ENCODE measurements around the gene MYNN. TPM values are rescaled to one million over a fixed set of nuclear protein-coding genes. Genes with fewer than 3 reads are reported as not detected.
A peak's percentile ranks its signal among the peaks of the same experiment; 100 is the strongest.

The MYNN gene
- total RNA-seq, 1 experiment from 2014 or later: 10.6 TPM

DNA sequence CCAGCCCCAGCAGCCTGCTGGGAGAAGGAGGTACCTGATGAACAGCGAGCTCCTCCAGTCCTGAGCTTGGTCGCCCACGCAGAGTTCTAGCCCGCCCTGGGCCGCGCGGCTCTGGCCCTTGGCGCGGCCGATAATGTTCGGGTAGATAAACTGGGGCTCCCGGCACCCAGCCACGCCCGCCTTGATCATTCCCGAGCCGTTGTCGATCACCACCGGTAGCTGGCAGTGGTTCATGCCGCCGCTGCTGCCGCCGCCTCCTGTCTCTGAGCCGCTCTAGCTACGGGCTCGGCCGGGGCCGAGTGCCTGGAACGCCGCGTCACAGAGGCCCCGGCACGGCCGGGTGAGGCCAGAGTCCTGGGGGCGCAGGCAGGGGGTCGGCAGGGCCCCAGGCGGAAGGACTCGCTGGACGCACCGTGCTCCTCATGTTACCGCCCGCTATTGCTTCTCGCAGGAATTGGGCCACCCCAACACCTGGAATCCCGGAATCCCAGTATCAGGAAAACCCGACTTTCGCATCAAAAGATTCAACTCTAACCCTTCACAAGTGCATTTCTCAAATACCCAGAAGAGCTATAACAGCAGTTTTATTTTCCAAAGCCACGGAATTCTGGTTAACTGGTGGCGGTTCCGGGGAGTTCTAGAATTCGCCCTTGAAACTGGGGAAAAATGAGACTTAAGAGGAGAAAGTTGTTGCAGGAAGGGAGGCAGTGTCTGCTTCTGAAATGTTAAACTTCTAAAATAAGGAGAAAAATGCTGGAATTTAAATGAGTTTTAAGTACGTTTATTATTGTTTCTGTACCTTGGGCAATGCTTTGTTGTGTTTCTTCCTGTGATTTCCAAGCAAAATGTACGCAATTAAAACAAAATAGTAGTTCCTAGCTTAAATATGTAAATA, 3.7 kb upstream of the MYNN start, which contains the start of gene ACTRT3:
TSS of gene ACTRT3 (minus strand) at position 275 of the 895 bp plus-strand sequence. CDS start at position 234, 41 bp downstream.
- CTCF ChIA-PET: no interaction called here
- H3K36me3 Mint-ChIP-seq (ENCODE audit: insufficient read depth, unreplicated experiment): peaks cover 43% of the 10 kb centered on the region
- H3K9me3 Mint-ChIP-seq (ENCODE audit: unreplicated experiment): peaks cover 7% of the 10 kb centered on the region
- DNase-seq: no peak
- BruUV-seq (replicated peaks): no TSS peak
- no peak within 1 kb of the TSS for H3K4me3 ChIP-seq (ENCODE audit: low read depth, low read length)
- H3K27ac Mint-ChIP-seq (ENCODE audit: unreplicated experiment): no peak within 1 kb of the TSS
- TF ChIP-seq, protein P1, sequence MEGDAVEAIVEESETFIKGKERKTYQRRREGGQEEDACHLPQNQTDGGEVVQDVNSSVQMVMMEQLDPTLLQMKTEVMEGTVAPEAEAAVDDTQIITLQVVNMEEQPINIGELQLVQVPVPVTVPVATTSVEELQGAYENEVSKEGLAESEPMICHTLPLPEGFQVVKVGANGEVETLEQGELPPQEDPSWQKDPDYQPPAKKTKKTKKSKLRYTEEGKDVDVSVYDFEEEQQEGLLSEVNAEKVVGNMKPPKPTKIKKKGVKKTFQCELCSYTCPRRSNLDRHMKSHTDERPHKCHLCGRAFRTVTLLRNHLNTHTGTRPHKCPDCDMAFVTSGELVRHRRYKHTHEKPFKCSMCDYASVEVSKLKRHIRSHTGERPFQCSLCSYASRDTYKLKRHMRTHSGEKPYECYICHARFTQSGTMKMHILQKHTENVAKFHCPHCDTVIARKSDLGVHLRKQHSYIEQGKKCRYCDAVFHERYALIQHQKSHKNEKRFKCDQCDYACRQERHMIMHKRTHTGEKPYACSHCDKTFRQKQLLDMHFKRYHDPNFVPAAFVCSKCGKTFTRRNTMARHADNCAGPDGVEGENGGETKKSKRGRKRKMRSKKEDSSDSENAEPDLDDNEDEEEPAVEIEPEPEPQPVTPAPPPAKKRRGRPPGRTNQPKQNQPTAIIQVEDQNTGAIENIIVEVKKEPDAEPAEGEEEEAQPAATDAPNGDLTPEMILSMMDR (IDR thresholded peaks at IDR 0.05; ENCODE audit: insufficient read depth in 1 of 2, low read depth in 1 of 2, low read length in 1 of 2, severe bottlenecking in 1 of 2, unreplicated experiment in 1 of 2): no peak
- no peaks in the 10 kb centered on the region for H3K4me1 Mint-ChIP-seq (ENCODE audit: low read depth, unreplicated experiment)
- no peaks in the 10 kb centered on the region for H3K27me3 ChIP-seq (replicated peaks; ENCODE audit: control insufficient read depth, insufficient read depth, low read length)
- H3K4me1 ChIP-seq: no peaks in the 10 kb centered on the region
- H3K27me3 Mint-ChIP-seq (ENCODE audit: insufficient read depth, unreplicated experiment): no peaks in the 10 kb centered on the region
- POLR2A ChIA-PET: no interaction called here
- no peaks in the 10 kb centered on the region for H3K36me3 ChIP-seq (ENCODE audit: control insufficient read depth, insufficient read depth, low read length)
- peak within 1 kb of the TSS; percentile 24 for H3K4me3 Mint-ChIP-seq (ENCODE audit: unreplicated experiment)
- intact Hi-C loops (cut with micrococcal nuclease; ENCODE audit: unreplicated experiment): no loop called here
- no peaks in the 10 kb centered on the region for H3K9me3 ChIP-seq

- CTCF ChIA-PET: interaction anchor here (0.5 to 0.7 kb wide), 2 partner anchors 15 to 730 kb away, joined by 4 to 9 read pairs; no protein-coding TSS in a partner anchor
- BruUV-seq (replicated peaks): no TSS peak
Measured at GRCh38 chr3:169771497-169772304, 1.5 kb upstream of the MYNN start.

More at GRCh38 chr3:169771497-169772304, 1.5 kb upstream of the MYNN start:
- TF ChIP-seq, protein P1 (IDR thresholded peaks at IDR 0.05; ENCODE audit: insufficient read depth in 1 of 2, low read depth in 1 of 2, low read length in 1 of 2, severe bottlenecking in 1 of 2, unreplicated experiment in 1 of 2): no peak
- H3K36me3 Mint-ChIP-seq (ENCODE audit: insufficient read depth, unreplicated experiment): peaks cover 47% of the 10 kb centered on the region
- H3K27me3 ChIP-seq (replicated peaks; ENCODE audit: control insufficient read depth, insufficient read depth, low read length): no peaks in the 10 kb centered on the region
- H3K4me3 ChIP-seq (ENCODE audit: low read depth, low read length): peak overlapping the region; percentile 90
- peaks cover 5% of the 10 kb centered on the region for H3K4me1 Mint-ChIP-seq (ENCODE audit: low read depth, unreplicated experiment)
- H3K36me3 ChIP-seq (ENCODE audit: control insufficient read depth, insufficient read depth, low read length): no peaks in the 10 kb centered on the region
- peak overlapping the region; percentile 94 for H3K4me3 Mint-ChIP-seq (ENCODE audit: unreplicated experiment)
- no peaks in the 10 kb centered on the region for H3K4me1 ChIP-seq
- DNase-seq: peak; percentile 72 to 78
- no peaks in the 10 kb centered on the region for H3K27me3 Mint-ChIP-seq (ENCODE audit: insufficient read depth, unreplicated experiment)
- POLR2A ChIA-PET: interaction anchor here (0.7 kb wide), 1 partner anchor 1721 kb away, joined by 18 read pairs; no protein-coding TSS in a partner anchor
- H3K9me3 ChIP-seq: no peaks in the 10 kb centered on the region
- H3K9me3 Mint-ChIP-seq (ENCODE audit: unreplicated experiment): peaks cover under 1% of the 10 kb centered on the region
- intact Hi-C loops (cut with micrococcal nuclease; ENCODE audit: unreplicated experiment): loop anchor here (1.0 to 2.0 kb wide), 2 partner anchors 8 to 195 kb away; partner anchors contain the start of gene SEC62
- peak overlapping the region; percentile 98 for H3K27ac Mint-ChIP-seq (ENCODE audit: unreplicated experiment)
